HepG2 (cell line): ENCODE measurements around the gene KLRF1. TPM values are rescaled to one million over a fixed set of nuclear protein-coding genes. Genes with fewer than 3 reads are reported as not detected.

Source experiments
- ATAC-seq: fragments of 200-7000 bp; cut with Tn5 transposase; 3 replicates; pipeline ENCODE4 v1.9.1; 2020; ENCODE audit warnings: mild to moderate bottlenecking, moderate library complexity
- BruUV-seq: library from RNA; stranded (reverse); fragments of 400-500 nt; replicated peaks from 2 replicates; lab custom pipeline; 2021; lab: Mats Ljungman, UMichigan
- CTCF ChIA-PET: fragments of 300-600 bp; formaldehyde crosslinking; extraction: SDS; loops from one replicate; lab custom pipeline; 2021; ENCODE audit warnings: low total read pairs, inconsistent platforms, low intra/inter-chr PET ratio; lab: Yijun Ruan, JAX
- POLR2A ChIA-PET: fragments of 350-600 bp; sonication (Branson Sonifier 250); formaldehyde crosslinking; loops from one replicate; lab custom pipeline; 2020; ENCODE audit warnings: antibody characterized with exemption, inconsistent platforms; lab: Yijun Ruan, JAX
- DNase-seq: peaks from one replicate; pipeline ENCODE4 v3.0.0-alpha.2; 2015; ENCODE audit warnings: low spot score
- FAIRE-seq: peaks from 3 replicates; lab custom pipeline; 2011; peaks lifted over from hg19 to GRCh38; lab: Jason Lieb, UNC
- H2AFZ ChIP-seq: one replicate; pipeline ENCODE4 v1.6.1; 2011; ENCODE audit warnings: low read length, inconsistent platforms
- H3K27ac ChIP-seq: fragments of 300-600 bp; 3 replicates; pipeline ENCODE4 v1.8.0; 2011; ENCODE audit warnings: mixed run types, mild to moderate bottlenecking, mixed read lengths, low read length, inconsistent platforms; ENCODE audit not compliant: insufficient read depth; ENCODE audit errors: extremely low read length
- H3K27me3 ChIP-seq, 2 experiments: fragments of 200-600 bp in 1 of 2; 2 replicates in 1 of 2; 3 replicates in 1 of 2; pipeline versions ENCODE4 v1.6.0 to v1.8.0; 2011; ENCODE audit warnings: low read length in 2 of 2, mild to moderate bottlenecking in 2 of 2, moderate library complexity in 2 of 2, inconsistent platforms in 1 of 2; ENCODE audit not compliant: insufficient read depth in 2 of 2, control insufficient read depth in 1 of 2
- H3K36me3 ChIP-seq, 2 experiments: fragments of 200-600 bp in 1 of 2; replicated peaks in 1 of 2; 2 replicates in 1 of 2; 3 replicates in 1 of 2; pipeline versions ENCODE4 v1.5.1 to v1.8.0; 2011; ENCODE audit warnings: low read length in 2 of 2, inconsistent platforms in 1 of 2; ENCODE audit not compliant: insufficient read depth in 2 of 2, control insufficient read depth in 1 of 2
- H3K4me1 ChIP-seq: 2 replicates; pipeline ENCODE4 v1.5.1; 2012; ENCODE audit warnings: low read length, inconsistent platforms; ENCODE audit not compliant: insufficient read depth
- H3K4me2 ChIP-seq: 2 replicates; pipeline ENCODE4 v1.6.0; 2011; ENCODE audit warnings: low read depth, low read length, inconsistent platforms
- H3K4me3 ChIP-seq, 3 experiments: fragments of 200-600 bp in 1 of 3; sonication (generic), shearing (Covaris generic) in 1 of 3; replicated peaks in 1 of 3; 2 replicates each; pipeline ENCODE4 v1.5.1; 2011 to 2016; ENCODE audit warnings: low read length in 3 of 3, inconsistent platforms in 2 of 3, low read depth in 2 of 3, mild to moderate bottlenecking in 2 of 3, control low read depth in 1 of 3, mixed read lengths in 1 of 3; ENCODE audit not compliant: insufficient read depth in 1 of 3
- H3K79me2 ChIP-seq: one replicate; pipeline ENCODE4 v1.6.1; 2011; ENCODE audit warnings: low read length, inconsistent platforms; ENCODE audit not compliant: insufficient read depth
- H3K9ac ChIP-seq: 2 replicates; pipeline ENCODE4 v1.6.0; 2011; ENCODE audit warnings: mild to moderate bottlenecking, low read depth, low read length, inconsistent platforms; ENCODE audit not compliant: insufficient read depth
- H3K9me3 ChIP-seq: 2 replicates; pipeline ENCODE4 v1.5.1; 2012; ENCODE audit warnings: mild to moderate bottlenecking, low read length
- H4K20me1 ChIP-seq: 2 replicates; pipeline ENCODE4 v1.6.0; 2011; ENCODE audit warnings: inconsistent platforms, mild to moderate bottlenecking, low read length, moderate library complexity; ENCODE audit not compliant: insufficient read depth
- CBFB ChIP-seq: sonication (generic); formaldehyde crosslinking; IDR thresholded peaks from 2 replicates; pipeline ENCODE4 v1.4.0; 2020; ENCODE audit warnings: missing genetic modification reagents
- DDIT3 ChIP-seq: sonication (generic); formaldehyde crosslinking; IDR thresholded peaks from 2 replicates; pipeline ENCODE4 v1.4.0; 2020; ENCODE audit warnings: mild to moderate bottlenecking, missing genetic modification reagents
- DZIP1 ChIP-seq: sonication (generic); formaldehyde crosslinking; IDR thresholded peaks from 2 replicates; pipeline ENCODE4 v1.5.0; 2020; ENCODE audit warnings: mild to moderate bottlenecking, missing genetic modification reagents
- FUBP1 ChIP-seq: sonication (generic); formaldehyde crosslinking; IDR thresholded peaks from 2 replicates; pipeline ENCODE4 v1.5.1; 2020; ENCODE audit warnings: missing genetic modification reagents, mild to moderate bottlenecking, borderline replicate concordance
- NFRKB ChIP-seq: fragments of 450-650 bp; IDR thresholded peaks from 2 replicates; pipeline ENCODE4 v1.6.1; 2017
- REXO4 ChIP-seq: sonication (generic); formaldehyde crosslinking; IDR thresholded peaks from 2 replicates; pipeline ENCODE4 v1.8.0; 2022; ENCODE audit warnings: missing genetic modification reagents, mild to moderate bottlenecking, borderline replicate concordance
- THAP7 ChIP-seq: sonication (generic); formaldehyde crosslinking; IDR thresholded peaks from 2 replicates; pipeline ENCODE4 v1.8.1; 2023; ENCODE audit warnings: mild to moderate bottlenecking, missing genetic modification reagents
- ZNF101 ChIP-seq: sonication (generic); formaldehyde crosslinking; IDR thresholded peaks from 2 replicates; pipeline ENCODE4 v1.4.0; 2020; ENCODE audit warnings: mild to moderate bottlenecking, low read depth, missing genetic modification reagents, borderline replicate concordance
- ZNF589 ChIP-seq: sonication (generic); formaldehyde crosslinking; conservative IDR thresholded peaks from 2 replicates; pipeline ENCODE4 v1.8.0; 2022; ENCODE audit warnings: mild to moderate bottlenecking, moderate library complexity, missing genetic modification reagents
- ZSCAN25 ChIP-seq: sonication (generic); formaldehyde crosslinking; IDR thresholded peaks from 2 replicates; pipeline ENCODE4 v1.8.0; 2022; ENCODE audit warnings: mild to moderate bottlenecking, missing genetic modification reagents
- ZSCAN29 ChIP-seq: sonication (generic); formaldehyde crosslinking; conservative IDR thresholded peaks from 2 replicates; pipeline ENCODE4 v1.4.0; 2020; ENCODE audit warnings: mild to moderate bottlenecking, missing genetic modification reagents
- WGBS: methylation state at CpG from one replicate; pipeline ENCODE4 v1.1.6; 2017; ENCODE audit warnings: low lambda C conversion rate; 5-methylcytosine and 5-hydroxymethylcytosine counted together
- in situ Hi-C: cut with HindIII; loops from 2 replicates; pipeline ENCODE4 v1.10.0; 2017; ENCODE audit warnings: low pct_unique_long_range_greater_than_20kb; ENCODE audit not compliant: extremely low pct_ligation_motif_present
- intact Hi-C: fragments of 100-400 bp; cut with micrococcal nuclease; formaldehyde crosslinking; loops from one replicate; pipeline ENCODE4 v1.10.0; 2022; ENCODE audit not compliant: unreplicated experiment
- polyA plus RNA-seq, 8 experiments: library from polyadenylated mRNA; depleted of rRNA in 3 of 8; stranded (reverse) in 7 of 8; unstranded in 1 of 8; fragments of >200 nt; fragmentation: Illumina TruSeq in 4 of 8; extraction: Trizol in 4 of 8; gene quantifications; 2 replicates each; pipeline versions ENCODE4 v1.2.1 to v1.2.3, GENCODE V29; 2011 to 2016; ENCODE audit warnings: low read depth in 4 of 8, missing spikeins in 1 of 8, mixed read lengths in 1 of 8; ENCODE audit not compliant: insufficient read depth in 1 of 8
- total RNA-seq, 5 experiments: library from RNA; depleted of rRNA; stranded (reverse); fragments of >200 nt; fragmentation: Illumina TruSeq; extraction: Trizol; gene quantifications; 2 replicates each; pipeline ENCODE4 v1.2.3, GENCODE V29; 2016; ENCODE audit warnings: low read depth in 1 of 5

The KLRF1 gene
- total and polyA plus RNA-seq, 2 of the 13 experiments (the other 11 are each of a cell fraction or from before 2014, with no cell fraction given), result not detected

- DNase-seq, result no peak
- no peak for ATAC-seq
- TF ChIP-seq ZNF589 (CRISPR knock-in tag) (no peak), DDIT3 (CRISPR knock-in tag) (no peak), THAP7 (no peak)
- no peaks in the 10 kb centered on the region for H3K36me3 ChIP-seq
- intact Hi-C loops, result no loop called here
- POLR2A ChIA-PET, result no interaction called here
- no peaks in the 10 kb centered on the region for H4K20me1 ChIP-seq
- no peak overlapping the region for H2AFZ ChIP-seq
- H3K9me3 ChIP-seq, result no peaks in the 10 kb centered on the region
- H3K4me3 ChIP-seq, result no peak overlapping the region
- in situ Hi-C loops, result no loop called here
- 7% methylated on average over 2 of the region's 2 CpGs for WGBS
- peaks cover 0 to 6% of the 10 kb centered on the region in 2 experiments; a peak in 1 of 5 replicates for H3K27me3 ChIP-seq
- CTCF ChIA-PET, result no interaction called here
- no peak overlapping the region for H3K4me2 ChIP-seq
- H3K79me2 ChIP-seq, result no peaks in the 10 kb centered on the region
- no peak overlapping the region for H3K9ac ChIP-seq
- no peak overlapping the region for H3K27ac ChIP-seq
- no TSS peak for BruUV-seq
- H3K4me1 ChIP-seq, result no peaks in the 10 kb centered on the region
- FAIRE-seq, result no peak
Measured at GRCh38 chr12:9792185-9792900, 34.9 kb upstream of the KLRF1 start.

- FAIRE-seq, result no peak
- TF ChIP-seq FUBP1 (no peak), REXO4 (no peak), DZIP1 (CRISPR knock-in tag) (no peak), CBFB (CRISPR knock-in tag) (no peak), ZSCAN29 (CRISPR knock-in tag) (no peak), ZNF101 (no peak), NFRKB (no peak), ZSCAN25 (CRISPR knock-in tag) (no peak)
Measured at GRCh38 chr12:9792961-9793617, 34.2 kb upstream of the KLRF1 start.

More at GRCh38 chr12:9792961-9793617, 34.2 kb upstream of the KLRF1 start:
- H3K9me3 ChIP-seq, result no peaks in the 10 kb centered on the region
- H3K4me1 ChIP-seq, result no peaks in the 10 kb centered on the region
- ATAC-seq, result no peak
- no peak overlapping the region for H3K9ac ChIP-seq
- ChIA-PET POLR2A (no interaction called here), CTCF (no interaction called here)
- H3K79me2 ChIP-seq, result no peaks in the 10 kb centered on the region
- intact Hi-C loops (no loop called here), in situ Hi-C loops (no loop called here)
- BruUV-seq, result no TSS peak
- no peak overlapping the region for H3K4me2 ChIP-seq
- H3K27ac ChIP-seq, result no peak overlapping the region
- H3K36me3 ChIP-seq, result no peaks in the 10 kb centered on the region
- H3K27me3 ChIP-seq, result peaks cover 0 to 6% of the 10 kb centered on the region in 2 experiments; a peak in 1 of 5 replicates
- no peaks in the 10 kb centered on the region for H4K20me1 ChIP-seq
- H3K4me3 ChIP-seq, result no peak overlapping the region
- WGBS, result 0% methylated on average over 2 of the region's 2 CpGs
- H2AFZ ChIP-seq, result no peak overlapping the region
- DNase-seq, result no peak
